ENCODE results near the gene KCNJ3. TPM values are rescaled to one million over a fixed set of nuclear protein-coding genes. Genes with fewer than 3 reads are reported as not detected.
"Not testable (repeated sequence)": the region's sequence is repeated elsewhere in the genome, so short reads cannot be mapped to it uniquely, and the experiment has no call there.

Gene KCNJ3
- total and polyA plus RNA-seq, 9 donors = 0.31 to 0.99 (median 0.67) TPM

GRCh38 chr2:154832711-154833110 is 134.2 kb downstream of the KCNJ3 start:
- H3K4me3 ChIP-seq (ENCODE audit: low read length) = no peak overlapping the region
- no peak for DNase-seq
- H3K27me3 ChIP-seq (ENCODE audit: control insufficient read depth, insufficient read depth, low read length) = no peaks in the 10 kb centered on the region
- no CpG with 5 or more reads among the region's 2 CpGs for WGBS (ENCODE audit: insufficient coverage)
- no peak overlapping the region for H3K27ac ChIP-seq (ENCODE audit: low read length)
- H3K36me3 ChIP-seq (ENCODE audit: control insufficient read depth, insufficient read depth, low read length) = no peaks in the 10 kb centered on the region
- no peaks in the 10 kb centered on the region for H3K9me3 ChIP-seq (replicated peaks; ENCODE audit: control insufficient read depth, low read depth, low read length)
- no peaks in the 10 kb centered on the region for H3K4me1 ChIP-seq (ENCODE audit: control insufficient read depth, insufficient read depth, low read length)

GRCh38 chr2:154836632-154837031 is 138.1 kb downstream of the KCNJ3 start:
- no CpG with 5 or more reads among the region's 2 CpGs for WGBS (ENCODE audit: insufficient coverage)
- Histone ChIP-seq H3K4me1 (ENCODE audit: control insufficient read depth, insufficient read depth, low read length) (no peaks in the 10 kb centered on the region), H3K9me3 (replicated peaks; ENCODE audit: control insufficient read depth, low read depth, low read length) (no peaks in the 10 kb centered on the region), H3K4me3 (ENCODE audit: low read length) (no peak overlapping the region), H3K27me3 (ENCODE audit: control insufficient read depth, insufficient read depth, low read length) (no peaks in the 10 kb centered on the region), H3K27ac (ENCODE audit: low read length) (no peak overlapping the region), H3K36me3 (ENCODE audit: control insufficient read depth, insufficient read depth, low read length) (no peaks in the 10 kb centered on the region)
- DNase-seq = no peak

GRCh38 chr2:154837035-154837434 is 138.5 kb downstream of the KCNJ3 start:
- no peak for DNase-seq
- H3K36me3 ChIP-seq (ENCODE audit: control insufficient read depth, insufficient read depth, low read length) = no peaks in the 10 kb centered on the region
- no peaks in the 10 kb centered on the region for H3K27me3 ChIP-seq (ENCODE audit: control insufficient read depth, insufficient read depth, low read length)
- H3K4me1 ChIP-seq (ENCODE audit: control insufficient read depth, insufficient read depth, low read length) = no peaks in the 10 kb centered on the region
- no peaks in the 10 kb centered on the region for H3K9me3 ChIP-seq (replicated peaks; ENCODE audit: control insufficient read depth, low read depth, low read length)
- no peak overlapping the region for H3K27ac ChIP-seq (ENCODE audit: low read length)
- no peak overlapping the region for H3K4me3 ChIP-seq (ENCODE audit: low read length)
- WGBS (ENCODE audit: insufficient coverage) = no CpG with 5 or more reads among the region's 2 CpGs

- no peaks in the 10 kb centered on the region for H3K9me3 ChIP-seq (replicated peaks; ENCODE audit: control insufficient read depth, low read depth, low read length)
- no peak overlapping the region for H3K4me3 ChIP-seq (ENCODE audit: low read length)
- DNase-seq = no peak
- no peak overlapping the region for H3K27ac ChIP-seq (ENCODE audit: low read length)
- WGBS (ENCODE audit: insufficient coverage) = 90% methylated on average over 5 of the region's 7 CpGs
- no peaks in the 10 kb centered on the region for H3K27me3 ChIP-seq (ENCODE audit: control insufficient read depth, insufficient read depth, low read length)
- H3K36me3 ChIP-seq (ENCODE audit: control insufficient read depth, insufficient read depth, low read length) = no peaks in the 10 kb centered on the region
- H3K4me1 ChIP-seq (ENCODE audit: control insufficient read depth, insufficient read depth, low read length) = no peaks in the 10 kb centered on the region
These were observed 146.0 kb downstream of the KCNJ3 start for GRCh38 chr2:154844513-154844912.

- no peaks in the 10 kb centered on the region for H3K27me3 ChIP-seq (ENCODE audit: control insufficient read depth, insufficient read depth, low read length)
- H3K4me3 ChIP-seq (ENCODE audit: low read length) = no peak overlapping the region
- no peaks in the 10 kb centered on the region for H3K4me1 ChIP-seq (ENCODE audit: control insufficient read depth, insufficient read depth, low read length)
- H3K9me3 ChIP-seq (replicated peaks; ENCODE audit: control insufficient read depth, low read depth, low read length) = no peaks in the 10 kb centered on the region
- no peaks in the 10 kb centered on the region for H3K36me3 ChIP-seq (ENCODE audit: control insufficient read depth, insufficient read depth, low read length)
- no peak for DNase-seq
- H3K27ac ChIP-seq (ENCODE audit: low read length) = no peak overlapping the region
- no CpG with 5 or more reads among the region's 1 CpG for WGBS (ENCODE audit: insufficient coverage)
These were observed 148.3 kb downstream of the KCNJ3 start for GRCh38 chr2:154846842-154847241.

GRCh38 chr2:154849482-154849881 is 151.0 kb downstream of the KCNJ3 start:
- no peak overlapping the region for H3K4me3 ChIP-seq (ENCODE audit: low read length)
- WGBS (ENCODE audit: insufficient coverage) = no CpG with 5 or more reads among the region's 3 CpGs
- H3K27me3 ChIP-seq (ENCODE audit: control insufficient read depth, insufficient read depth, low read length) = no peaks in the 10 kb centered on the region
- DNase-seq = no peak
- no peaks in the 10 kb centered on the region for H3K36me3 ChIP-seq (ENCODE audit: control insufficient read depth, insufficient read depth, low read length)
- H3K4me1 ChIP-seq (ENCODE audit: control insufficient read depth, insufficient read depth, low read length) = no peaks in the 10 kb centered on the region
- no peak overlapping the region for H3K27ac ChIP-seq (ENCODE audit: low read length)
- H3K9me3 ChIP-seq (replicated peaks; ENCODE audit: control insufficient read depth, low read depth, low read length) = no peaks in the 10 kb centered on the region

- Histone ChIP-seq H3K4me3 (ENCODE audit: low read length) (no peak overlapping the region), H3K27me3 (ENCODE audit: control insufficient read depth, insufficient read depth, low read length) (no peaks in the 10 kb centered on the region), H3K36me3 (ENCODE audit: control insufficient read depth, insufficient read depth, low read length) (no peaks in the 10 kb centered on the region), H3K27ac (ENCODE audit: low read length) (no peak overlapping the region), H3K9me3 (replicated peaks; ENCODE audit: control insufficient read depth, low read depth, low read length) (no peaks in the 10 kb centered on the region), H3K4me1 (ENCODE audit: control insufficient read depth, insufficient read depth, low read length) (no peaks in the 10 kb centered on the region)
- DNase-seq = no peak
These were observed 152.0 kb downstream of the KCNJ3 start for GRCh38 chr2:154850532-154850931.

- H3K4me1 ChIP-seq (ENCODE audit: control insufficient read depth, insufficient read depth, low read length) = no peaks in the 10 kb centered on the region
- no peak overlapping the region for H3K4me3 ChIP-seq (ENCODE audit: low read length)
- DNase-seq = peak; percentile 43
- WGBS (ENCODE audit: insufficient coverage) = no CpG with 5 or more reads among the region's 6 CpGs
- H3K27me3 ChIP-seq (ENCODE audit: control insufficient read depth, insufficient read depth, low read length) = no peaks in the 10 kb centered on the region
- H3K9me3 ChIP-seq (replicated peaks; ENCODE audit: control insufficient read depth, low read depth, low read length) = no peaks in the 10 kb centered on the region
- no peak overlapping the region for H3K27ac ChIP-seq (ENCODE audit: low read length)
- no peaks in the 10 kb centered on the region for H3K36me3 ChIP-seq (ENCODE audit: control insufficient read depth, insufficient read depth, low read length)
These were observed 156.6 kb downstream of the KCNJ3 start for GRCh38 chr2:154855138-154855537.

- DNase-seq; H3K36me3 ChIP-seq (ENCODE audit: control insufficient read depth, insufficient read depth, low read length); H3K4me3 ChIP-seq (ENCODE audit: low read length); H3K9me3 ChIP-seq (replicated peaks; ENCODE audit: control insufficient read depth, low read depth, low read length); H3K27me3 ChIP-seq (ENCODE audit: control insufficient read depth, insufficient read depth, low read length); H3K4me1 ChIP-seq (ENCODE audit: control insufficient read depth, insufficient read depth, low read length); H3K27ac ChIP-seq (ENCODE audit: low read length): not testable (repeated sequence)
- WGBS (ENCODE audit: insufficient coverage) = 61% methylated on average over 4 of the region's 4 CpGs
These were observed 168.7 kb downstream of the KCNJ3 start for GRCh38 chr2:154867151-154867550.

- H3K36me3 ChIP-seq (ENCODE audit: control insufficient read depth, insufficient read depth, low read length) = no peaks in the 10 kb centered on the region
- WGBS (ENCODE audit: insufficient coverage) = no CpG with 5 or more reads among the region's 2 CpGs
- H3K4me3 ChIP-seq (ENCODE audit: low read length) = no peak overlapping the region
- H3K4me1 ChIP-seq (ENCODE audit: control insufficient read depth, insufficient read depth, low read length) = no peaks in the 10 kb centered on the region
- no peak overlapping the region for H3K27ac ChIP-seq (ENCODE audit: low read length)
- H3K27me3 ChIP-seq (ENCODE audit: control insufficient read depth, insufficient read depth, low read length) = no peaks in the 10 kb centered on the region
- H3K9me3 ChIP-seq (replicated peaks; ENCODE audit: control insufficient read depth, low read depth, low read length) = no peaks in the 10 kb centered on the region
- no peak for DNase-seq
These were observed 177.5 kb downstream of the KCNJ3 start for GRCh38 chr2:154875999-154876398.

GRCh38 chr2:154882725-154883124 is 184.2 kb downstream of the KCNJ3 start:
- WGBS (ENCODE audit: insufficient coverage) = no CpG with 5 or more reads among the region's 3 CpGs
- H3K4me1 ChIP-seq (ENCODE audit: control insufficient read depth, insufficient read depth, low read length) = no peaks in the 10 kb centered on the region
- H3K4me3 ChIP-seq (ENCODE audit: low read length) = no peak overlapping the region
- no peak overlapping the region for H3K27ac ChIP-seq (ENCODE audit: low read length)
- no peaks in the 10 kb centered on the region for H3K27me3 ChIP-seq (ENCODE audit: control insufficient read depth, insufficient read depth, low read length)
- no peaks in the 10 kb centered on the region for H3K36me3 ChIP-seq (ENCODE audit: control insufficient read depth, insufficient read depth, low read length)
- H3K9me3 ChIP-seq (replicated peaks; ENCODE audit: control insufficient read depth, low read depth, low read length) = no peaks in the 10 kb centered on the region
- DNase-seq = no peak

All from muscle of leg (tissue), 11 donors.